Activated T-cell treated with anti-CD3 and anti-CD28 coated beads for 48 hours (primary cell): ENCODE results near the gene NOC4L.

Experiments used
- DNase-seq: peaks from one replicate; pipeline ENCODE4 v3.0.0-alpha.2; 2020; ENCODE audit warnings: low read depth

Gene NOC4L

DNA sequence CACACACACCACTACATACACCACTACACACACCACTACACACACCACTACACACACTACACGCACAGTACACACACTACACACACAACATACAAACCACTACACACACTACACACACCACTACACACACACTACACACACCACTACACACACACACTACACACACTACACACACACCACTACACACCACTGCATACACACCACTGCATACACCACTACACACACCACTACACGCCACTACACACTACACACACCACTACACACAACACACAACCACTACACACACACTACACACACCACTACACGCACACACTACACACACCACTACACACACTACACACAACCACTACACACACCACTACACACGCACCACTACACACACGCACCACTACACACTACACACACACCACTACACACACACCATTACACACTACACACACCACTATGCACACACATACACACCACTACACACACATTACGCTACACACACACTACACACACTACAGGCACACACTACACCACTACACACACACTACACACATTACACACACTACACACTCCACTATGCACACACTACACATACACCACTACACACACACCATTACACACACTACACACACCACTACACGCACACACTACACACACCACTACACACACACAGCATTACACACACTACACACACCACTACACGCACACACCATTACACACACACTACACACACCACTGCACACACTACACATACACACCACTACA is 12.5 kb downstream of the NOC4L start:
- no peak for DNase-seq

DNA sequence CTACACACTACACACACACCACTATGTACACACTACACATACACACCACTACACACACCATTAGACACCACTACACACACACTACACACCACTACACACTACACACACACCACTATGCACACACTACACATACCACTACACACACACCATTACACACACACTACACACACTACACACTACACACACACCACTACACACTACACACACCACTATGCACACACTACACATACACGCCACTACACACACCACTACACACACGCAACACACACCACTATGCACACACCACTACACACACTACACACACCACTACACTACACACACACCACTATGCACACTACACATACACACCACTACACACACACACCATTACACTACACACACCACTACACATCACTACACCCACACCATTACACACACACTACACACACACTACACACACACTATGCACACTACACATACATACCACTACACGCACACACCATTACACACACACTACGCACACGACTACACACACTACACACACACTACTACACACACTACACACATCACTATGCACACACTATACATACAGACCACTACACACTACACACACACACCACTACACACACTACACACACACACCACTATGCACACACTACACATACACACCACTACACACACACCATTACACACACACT is 13.6 kb downstream of the NOC4L start:
- no peak for DNase-seq

- no peak for DNase-seq
Observed at GRCh38 chr12:132158677-132159554, 14.7 kb downstream of the NOC4L start.

GRCh38 chr12:132159555-132160003 is 15.3 kb downstream of the NOC4L start:
- no peak for DNase-seq

- DNase-seq: no peak
Observed at GRCh38 chr12:132160016-132160415, 15.8 kb downstream of the NOC4L start.

GRCh38 chr12:132160601-132161035 is 16.4 kb downstream of the NOC4L start:
- no peak for DNase-seq

DNA sequence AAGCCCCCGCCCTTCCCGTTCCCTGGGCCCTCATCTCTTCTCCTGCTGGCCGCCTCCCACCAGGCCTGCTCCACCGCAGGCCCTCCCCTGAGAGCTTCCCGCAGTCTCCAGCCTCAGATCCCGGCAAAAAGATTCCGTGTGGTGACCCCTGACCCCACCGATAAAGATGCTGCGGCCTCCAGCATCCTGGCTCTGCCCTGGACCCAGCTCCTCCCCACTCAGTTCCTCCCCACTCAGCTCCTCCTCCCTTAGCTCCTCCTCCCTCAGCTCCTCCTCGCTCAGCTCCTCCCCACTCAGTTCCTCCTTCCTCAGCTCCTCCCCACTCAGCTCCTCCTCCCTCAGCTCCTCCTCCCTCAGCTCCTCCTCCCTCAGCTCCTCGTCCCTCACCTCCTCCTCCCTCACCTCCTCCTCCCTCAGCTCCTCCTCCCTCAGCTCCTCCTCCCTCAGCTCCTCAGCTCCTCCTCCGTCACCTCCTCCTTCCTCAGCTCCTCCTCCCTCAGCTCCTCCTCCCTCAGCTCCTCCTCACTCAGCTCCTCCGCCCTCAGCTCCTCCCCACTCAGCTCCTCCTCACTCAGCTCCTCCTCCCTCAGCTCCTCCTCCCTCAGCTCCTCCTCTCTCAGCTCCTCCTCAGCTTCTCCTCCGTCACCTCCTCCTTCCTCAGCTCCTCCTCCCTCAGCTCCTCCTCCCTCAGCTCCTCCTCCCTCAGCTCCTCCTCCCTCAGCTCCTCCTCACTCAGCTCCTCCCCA is 17.0 kb downstream of the NOC4L start:
- no peak for DNase-seq

- DNase-seq: no peak
Observed at GRCh38 chr12:132161796-132162507, 17.7 kb downstream of the NOC4L start.

DNA sequence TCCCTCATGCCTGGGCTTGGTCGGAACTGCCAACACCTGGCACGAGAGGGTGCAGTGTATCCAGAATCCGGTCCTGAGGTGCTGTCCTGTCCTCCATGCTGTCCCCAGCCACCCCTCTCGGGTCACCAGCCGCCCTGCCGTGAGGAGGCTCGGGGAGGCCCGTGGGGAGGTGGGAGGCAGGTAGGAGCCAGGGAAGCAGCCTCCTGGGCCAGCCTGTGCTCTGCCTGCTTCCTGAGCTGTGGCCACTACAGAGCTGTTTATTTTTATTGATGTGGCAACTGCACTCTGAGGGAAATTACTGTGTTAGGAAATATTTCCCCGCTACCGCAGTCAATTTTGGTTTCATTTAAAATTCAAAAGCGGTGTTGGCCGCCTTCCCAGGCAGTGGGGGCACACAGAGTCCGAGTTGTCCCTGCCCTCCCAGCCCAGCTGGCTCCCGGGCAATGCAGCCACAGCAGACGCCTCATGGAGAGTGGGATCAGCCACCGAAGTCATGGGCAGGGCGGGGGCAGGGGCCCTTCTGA is 18.3 kb downstream of the NOC4L start:
- no peak for DNase-seq

DNA sequence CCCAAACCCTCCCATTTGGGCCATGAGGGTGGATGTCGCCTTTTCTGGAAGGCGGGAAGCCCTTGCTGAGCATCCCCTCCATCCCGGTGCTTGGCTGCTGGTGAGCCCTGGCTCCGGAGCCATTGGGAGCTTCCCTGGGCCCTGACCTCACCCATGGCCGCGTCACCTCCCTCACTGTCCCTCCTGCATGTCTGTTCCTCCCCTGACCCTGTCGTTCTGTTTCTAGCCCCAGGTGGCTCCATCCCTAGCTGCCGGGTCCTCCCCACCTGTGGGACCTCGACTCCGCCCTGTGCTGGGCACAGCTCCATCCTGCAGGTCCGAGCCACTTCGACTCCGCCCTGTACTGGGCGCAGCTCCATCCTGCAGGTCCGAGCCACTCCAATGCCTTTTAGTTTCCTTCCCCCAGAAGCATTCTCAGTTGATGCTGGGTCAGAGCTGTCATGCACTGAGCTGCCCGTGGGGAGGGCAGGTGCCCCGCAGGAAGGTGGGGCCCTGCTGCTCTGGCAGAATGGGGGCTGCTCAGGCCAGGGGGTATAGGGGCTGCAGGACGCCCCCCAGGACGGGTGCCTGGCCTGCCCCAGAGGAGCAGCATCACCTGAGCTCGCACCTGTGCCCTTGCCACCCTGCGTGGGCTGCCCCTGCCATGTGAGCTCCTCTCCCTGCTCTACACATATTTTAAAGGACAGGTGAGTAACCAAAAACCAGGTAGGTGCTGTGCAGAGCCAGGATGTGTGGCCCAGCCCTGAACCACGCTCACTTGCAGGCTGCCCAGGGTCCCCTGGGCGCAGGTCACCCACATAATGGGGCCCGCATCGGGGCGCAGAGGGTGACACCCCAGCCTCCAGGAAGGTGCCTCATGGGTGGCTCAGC is 19.0 kb downstream of the NOC4L start:
- DNase-seq: no peak

DNA sequence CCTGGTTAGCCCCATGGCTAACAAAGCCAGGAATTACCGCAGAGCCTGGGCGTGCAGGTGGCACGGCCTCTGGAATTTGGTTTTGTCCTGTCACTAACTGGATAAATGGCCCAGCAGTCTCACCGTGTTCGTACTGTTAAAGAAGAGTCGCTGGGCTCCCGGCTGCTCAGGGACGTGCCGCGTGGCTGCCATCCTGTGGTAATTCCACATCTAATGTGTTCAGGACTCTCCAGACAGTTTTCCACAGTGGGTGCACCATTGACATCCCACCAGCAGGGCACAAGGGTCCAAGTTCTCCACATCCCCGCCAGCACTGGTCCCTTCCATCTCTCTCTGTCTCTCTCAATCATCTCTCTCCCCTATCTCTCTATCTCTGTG is 19.6 kb downstream of the NOC4L start:
- no peak for DNase-seq

DNA sequence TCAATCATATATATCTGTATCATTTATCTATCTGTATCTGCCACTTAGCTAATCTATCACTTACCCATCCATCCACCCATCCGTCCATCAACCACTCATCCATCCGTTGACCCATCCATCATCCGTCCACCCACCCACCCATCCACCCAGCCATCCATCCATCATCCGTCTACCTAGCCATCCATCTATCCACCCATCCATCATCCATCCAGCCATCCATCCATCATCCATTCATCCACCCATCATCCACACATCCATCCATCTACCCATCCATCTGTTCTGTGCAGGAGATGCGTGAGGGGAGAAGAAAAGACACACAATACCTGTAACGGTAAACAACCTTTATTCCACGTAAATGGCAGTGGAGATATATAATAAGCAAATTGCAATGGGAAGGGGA is 20.2 kb downstream of the NOC4L start:
- no peak for DNase-seq

DNA sequence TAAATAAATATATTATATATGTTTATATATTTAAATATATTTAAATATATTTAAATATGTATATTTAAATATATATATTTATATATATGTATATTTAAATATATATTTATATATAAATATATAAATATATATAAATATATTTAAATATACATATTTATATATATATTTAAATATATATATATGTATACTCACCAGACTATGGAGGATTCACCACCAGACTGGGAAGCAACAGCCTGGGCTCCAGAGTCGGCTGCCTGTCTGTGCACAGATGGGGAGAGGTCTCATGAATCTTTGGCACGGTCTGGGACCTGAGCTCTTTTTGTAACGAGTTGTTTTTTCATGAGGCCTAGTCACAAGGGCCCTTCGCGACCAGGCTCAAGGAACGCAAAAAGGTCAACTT is 21.3 kb downstream of the NOC4L start:
- DNase-seq: no peak

- no peak for DNase-seq
Observed at GRCh38 chr12:132166093-132166492, 21.8 kb downstream of the NOC4L start.

DNA sequence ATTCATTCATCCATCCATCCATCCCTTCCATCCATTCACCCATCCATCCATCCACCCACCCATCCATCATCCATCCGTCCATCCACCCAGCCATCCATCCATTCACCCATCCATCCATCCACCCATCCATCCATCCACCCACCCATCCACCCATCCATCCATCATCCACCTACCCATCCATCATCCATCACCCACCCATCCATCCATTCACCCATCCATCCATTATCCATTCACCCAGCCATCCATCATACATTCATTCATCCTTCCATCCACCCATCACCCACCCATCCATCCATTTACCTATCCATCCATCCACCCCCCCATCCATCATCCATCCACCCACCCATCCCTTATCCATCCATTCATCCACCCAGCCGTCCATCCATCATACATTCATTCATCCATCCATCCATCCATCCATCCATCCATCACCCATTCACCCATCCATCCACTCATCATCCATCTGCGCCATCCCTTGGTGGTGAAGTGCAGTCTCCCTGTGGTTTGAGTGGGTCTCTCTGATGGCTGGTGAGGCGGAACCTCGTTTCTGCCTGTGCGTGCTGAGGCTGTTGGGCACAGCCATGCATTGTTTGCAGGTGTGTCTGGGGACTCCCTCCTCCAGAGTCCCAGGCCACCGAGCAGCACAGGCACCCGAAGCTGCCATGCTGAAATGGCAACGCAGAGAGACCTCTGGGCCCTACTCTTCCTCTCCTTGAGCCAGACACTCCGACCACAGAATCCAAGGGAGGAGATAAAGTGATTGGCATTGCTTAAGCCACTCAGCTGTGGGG is 22.7 kb downstream of the NOC4L start:
- DNase-seq: no peak

- no peak for DNase-seq
Observed at GRCh38 chr12:132167611-132168310, 23.5 kb downstream of the NOC4L start.

- no peak for DNase-seq
Observed at GRCh38 chr12:132168311-132169031, 24.2 kb downstream of the NOC4L start.

GRCh38 chr12:132169376-132169775 is 25.1 kb downstream of the NOC4L start:
- DNase-seq: no peak
